Activated CD4-positive, alpha-beta T cell treated with anti-CD3 and anti-CD28 coated beads, Interleukin-2, amount 50 U/mL, for 24 hours (primary cell): ENCODE measurements around the gene RASSF10.

ENCODE experiments used
- DNase-seq, 2 donors: peaks; one replicate each; pipeline ENCODE4 v3.0.0-alpha.2; 2020; ENCODE audit warnings: low read depth in 1 of 2, low spot score in 1 of 2

Gene RASSF10

DNA sequence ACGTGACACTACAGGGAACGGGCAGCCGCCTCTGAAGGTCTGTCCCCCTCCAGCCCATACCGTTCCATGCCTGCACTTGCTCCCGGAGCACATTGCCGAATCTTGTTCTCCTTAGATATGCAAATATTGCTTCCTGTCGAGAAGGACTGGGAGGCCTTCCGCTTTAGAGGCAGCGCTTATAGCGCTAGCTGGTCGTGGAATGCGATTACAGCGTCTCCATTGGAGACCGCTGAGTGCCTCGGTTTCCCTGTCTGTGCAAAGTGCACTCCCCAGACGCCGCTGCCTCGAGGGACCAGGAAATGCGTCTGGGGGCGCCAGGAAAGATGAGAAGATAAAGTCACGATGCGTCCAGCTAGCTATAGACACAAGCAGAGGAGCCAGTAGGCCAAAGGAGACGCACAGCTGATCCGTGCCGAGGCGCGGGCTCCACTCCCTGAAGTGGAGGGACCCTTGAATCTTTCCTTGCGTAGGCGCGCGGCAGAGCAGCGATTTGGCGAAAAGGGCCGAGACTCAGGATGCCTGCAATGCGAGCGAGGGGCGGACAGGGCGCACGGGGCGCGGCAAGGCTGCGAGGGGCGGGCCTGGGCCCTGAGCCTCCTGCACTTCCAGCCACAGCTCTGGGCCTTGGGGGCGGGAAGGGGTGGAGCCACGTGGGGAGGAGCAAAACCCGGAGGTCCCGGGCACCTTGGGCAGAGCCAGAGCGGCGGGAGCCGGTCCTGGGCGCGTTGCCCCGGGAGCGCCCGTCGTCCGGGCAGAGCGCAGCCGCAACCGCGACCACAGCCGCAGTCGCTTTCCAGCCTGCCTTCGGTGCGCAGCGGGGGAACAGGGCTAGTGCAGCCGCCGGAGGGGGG lies at the start of gene RASSF10:
RASSF10 (plus strand) TSS at position 692 of the 851 bp plus-strand sequence. CDS start 261 bp downstream, outside the sequence.
- no peak for DNase-seq

- DNase-seq = no peak
Measured at GRCh38 chr11:12961615-12962014, 47.5 kb upstream of the RASSF10 start.

DNA sequence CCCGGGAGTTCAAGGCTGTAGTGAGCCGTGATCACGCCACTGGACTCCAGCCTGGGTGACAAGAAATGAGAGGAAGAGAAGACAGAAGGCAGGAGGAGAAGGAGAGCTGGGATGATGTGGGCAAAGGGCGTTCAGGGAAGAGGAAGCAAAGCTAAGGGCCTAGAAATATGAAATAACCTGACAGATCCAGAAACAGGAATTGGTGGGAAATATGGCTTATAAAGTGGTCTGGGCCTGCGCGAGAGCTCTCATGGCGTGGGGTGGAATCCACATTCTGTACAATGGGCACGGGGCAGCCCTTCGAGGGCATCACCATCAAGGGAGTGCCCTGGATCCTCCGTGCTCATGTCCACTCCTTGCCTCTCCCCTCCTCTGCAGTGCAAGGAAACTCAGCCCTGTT lies 46.8 kb upstream of the RASSF10 start:
- DNase-seq = no peak

DNA sequence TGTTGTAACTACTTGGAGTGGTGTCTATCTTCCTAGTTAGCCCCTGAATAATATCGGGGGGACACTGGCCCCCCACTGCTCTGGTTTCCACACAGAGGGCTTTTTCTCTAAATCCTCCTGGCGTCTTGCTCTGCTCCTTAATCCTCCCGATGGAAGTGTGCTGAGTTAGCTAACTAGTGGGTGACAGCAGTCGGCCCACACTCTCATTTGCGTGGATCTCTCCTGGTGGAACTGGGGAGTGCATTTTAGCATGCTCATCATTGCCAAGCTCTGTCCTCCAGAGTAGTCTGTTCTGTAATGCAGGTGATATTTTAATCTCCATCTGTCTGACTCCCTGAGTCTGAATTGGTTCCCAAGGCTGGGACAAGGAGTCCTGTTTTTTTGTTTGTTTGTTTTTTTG lies 46.1 kb upstream of the RASSF10 start:
- no peak for DNase-seq

DNA sequence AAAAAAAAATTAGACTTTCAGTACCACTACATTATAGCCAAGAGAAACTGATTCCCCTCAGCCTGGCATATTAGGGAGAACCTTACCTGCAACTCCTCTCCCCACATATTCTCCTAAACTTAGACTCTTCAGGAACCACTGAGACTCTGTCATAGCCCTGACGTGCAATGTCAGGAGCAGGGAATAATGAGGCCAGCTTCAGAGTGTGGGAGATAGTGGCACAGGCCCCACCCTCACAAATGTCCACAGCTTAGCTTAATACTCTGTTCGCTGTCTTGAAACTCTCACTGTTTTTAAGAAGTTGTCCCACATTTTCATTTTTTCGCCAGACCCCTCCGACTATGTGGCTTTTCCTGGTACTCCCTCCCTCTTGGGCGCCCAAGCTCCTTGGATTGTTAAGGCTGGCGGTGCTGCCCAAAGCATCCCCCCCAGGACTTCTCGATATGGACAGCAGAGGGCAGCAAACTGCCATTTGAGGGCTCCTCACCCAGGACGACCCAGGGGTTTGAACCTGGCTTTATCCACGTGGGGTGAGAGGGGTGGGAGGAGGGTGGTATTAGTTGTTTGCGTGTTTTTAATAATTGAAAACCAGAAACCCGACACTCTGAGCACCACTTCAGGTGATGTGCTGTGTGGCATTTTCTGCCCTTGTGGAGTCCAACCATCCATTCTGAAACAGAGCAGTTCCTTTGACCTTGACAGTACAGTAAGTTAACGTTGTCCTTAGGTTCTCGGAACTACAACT lies 45.2 kb upstream of the RASSF10 start:
- DNase-seq = peak; percentile 32 to 48

GRCh38 chr11:12964650-12965049 lies 44.5 kb upstream of the RASSF10 start:
- DNase-seq = no peak

DNA sequence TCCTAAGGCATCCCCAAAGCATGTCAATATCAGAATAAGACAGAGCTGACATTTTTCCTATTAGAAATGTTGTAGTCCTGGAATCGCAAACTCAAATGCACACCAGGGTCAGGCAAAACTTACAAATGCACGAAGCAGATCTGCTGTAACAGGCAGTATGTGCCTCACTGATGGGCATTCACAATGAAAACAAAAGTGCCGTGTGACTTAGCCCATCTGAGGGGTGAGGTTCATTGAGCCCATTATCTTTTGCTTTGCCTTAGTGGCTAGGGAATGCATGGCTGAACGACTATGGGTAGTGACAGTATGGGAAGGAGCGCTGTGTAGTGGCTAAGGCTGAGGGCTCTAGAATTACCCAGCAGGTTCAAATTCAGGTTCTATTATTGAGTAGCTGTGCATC lies 43.1 kb upstream of the RASSF10 start:
- no peak for DNase-seq

DNA sequence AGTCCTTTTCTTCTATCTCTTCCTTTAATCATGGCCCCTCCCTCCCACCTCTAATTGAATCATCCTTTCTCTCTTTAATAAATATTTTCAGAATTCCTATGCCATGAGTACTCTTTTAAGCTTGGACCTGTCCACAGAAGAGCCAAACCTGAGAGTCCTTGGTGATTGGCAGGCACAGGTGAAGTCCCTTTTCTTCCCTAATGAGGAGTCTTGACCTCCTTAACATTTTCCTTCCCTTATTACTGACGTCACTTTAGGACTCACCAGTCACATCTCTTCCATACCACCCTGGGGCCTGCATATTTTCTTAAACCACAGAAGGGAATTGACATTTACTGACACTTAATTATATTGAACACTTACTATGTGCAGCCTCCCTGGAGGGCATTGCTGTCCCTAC lies 41.0 kb upstream of the RASSF10 start:
- no peak for DNase-seq

- DNase-seq = no peak
Measured at GRCh38 chr11:12968826-12969225, 40.3 kb upstream of the RASSF10 start.

GRCh38 chr11:12971955-12972354 lies 37.2 kb upstream of the RASSF10 start:
- no peak for DNase-seq

DNA sequence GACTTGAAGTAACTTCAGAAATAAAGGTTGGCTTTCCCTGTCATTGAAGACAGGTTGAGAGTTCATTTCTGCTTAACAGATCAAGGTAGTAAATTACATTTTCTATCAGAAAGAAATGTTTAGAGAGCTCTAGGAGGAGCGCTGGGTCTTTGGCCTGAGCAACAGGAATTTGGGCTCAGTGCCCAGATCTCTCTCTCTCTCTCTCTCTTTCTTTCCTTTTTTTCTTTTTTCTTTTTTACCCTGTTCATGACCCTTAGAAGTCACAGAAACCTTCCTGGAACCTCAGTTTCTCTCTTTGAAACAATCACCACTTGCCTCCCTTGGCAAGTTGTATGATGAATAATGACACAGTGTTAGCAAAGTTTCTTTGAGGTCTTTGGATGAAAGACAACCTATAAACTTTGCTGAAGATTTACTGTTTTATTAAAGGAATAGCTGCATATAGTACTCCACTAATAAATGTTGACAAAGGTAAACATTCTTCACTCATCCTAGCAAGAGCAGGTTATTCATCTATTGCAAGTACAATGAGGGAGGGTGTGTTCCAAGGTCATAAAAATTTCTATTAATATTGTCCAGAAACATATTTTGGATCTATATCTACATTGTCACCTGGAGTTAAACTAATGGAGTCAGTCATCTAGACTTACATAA lies 35.5 kb upstream of the RASSF10 start:
- no peak for DNase-seq

GRCh38 chr11:12975195-12975594 lies 33.9 kb upstream of the RASSF10 start:
- no peak for DNase-seq

DNA sequence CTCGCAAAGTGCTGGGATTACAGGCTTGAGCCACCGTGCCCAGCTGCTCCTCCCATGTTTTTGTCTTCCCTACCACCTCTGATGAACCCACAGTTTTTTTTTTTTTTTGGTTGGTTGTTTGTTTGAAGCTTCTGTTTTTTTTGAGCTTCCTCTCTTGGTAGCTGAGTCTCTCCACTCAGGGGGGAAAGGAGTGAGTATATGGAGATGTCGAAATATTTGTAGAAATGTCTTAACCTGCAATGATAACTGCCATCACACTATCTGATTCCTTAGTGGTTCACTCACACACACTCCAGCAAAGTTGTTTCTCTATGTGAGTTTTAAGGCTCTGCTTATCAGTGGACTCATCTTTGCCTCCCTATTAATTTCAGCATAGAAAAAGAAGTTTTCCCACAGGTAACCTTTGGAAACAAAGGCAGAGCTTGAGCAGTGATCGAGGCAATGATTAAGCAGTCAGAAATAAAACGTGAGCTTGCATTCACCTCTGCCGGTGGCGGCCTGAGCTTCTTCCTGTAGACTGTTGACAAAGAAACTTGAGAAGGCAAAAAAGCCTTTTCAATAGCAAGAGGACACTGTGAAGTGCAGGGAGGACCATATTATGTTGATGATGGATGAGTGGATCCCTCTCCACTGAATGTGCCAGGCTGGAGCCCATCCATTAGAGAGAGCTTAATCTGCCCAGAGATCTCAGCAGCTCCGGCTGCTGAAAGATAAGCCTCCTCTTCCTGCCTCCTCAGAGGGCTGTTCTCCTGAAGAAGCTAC lies 29.0 kb upstream of the RASSF10 start:
- DNase-seq = no peak

DNA sequence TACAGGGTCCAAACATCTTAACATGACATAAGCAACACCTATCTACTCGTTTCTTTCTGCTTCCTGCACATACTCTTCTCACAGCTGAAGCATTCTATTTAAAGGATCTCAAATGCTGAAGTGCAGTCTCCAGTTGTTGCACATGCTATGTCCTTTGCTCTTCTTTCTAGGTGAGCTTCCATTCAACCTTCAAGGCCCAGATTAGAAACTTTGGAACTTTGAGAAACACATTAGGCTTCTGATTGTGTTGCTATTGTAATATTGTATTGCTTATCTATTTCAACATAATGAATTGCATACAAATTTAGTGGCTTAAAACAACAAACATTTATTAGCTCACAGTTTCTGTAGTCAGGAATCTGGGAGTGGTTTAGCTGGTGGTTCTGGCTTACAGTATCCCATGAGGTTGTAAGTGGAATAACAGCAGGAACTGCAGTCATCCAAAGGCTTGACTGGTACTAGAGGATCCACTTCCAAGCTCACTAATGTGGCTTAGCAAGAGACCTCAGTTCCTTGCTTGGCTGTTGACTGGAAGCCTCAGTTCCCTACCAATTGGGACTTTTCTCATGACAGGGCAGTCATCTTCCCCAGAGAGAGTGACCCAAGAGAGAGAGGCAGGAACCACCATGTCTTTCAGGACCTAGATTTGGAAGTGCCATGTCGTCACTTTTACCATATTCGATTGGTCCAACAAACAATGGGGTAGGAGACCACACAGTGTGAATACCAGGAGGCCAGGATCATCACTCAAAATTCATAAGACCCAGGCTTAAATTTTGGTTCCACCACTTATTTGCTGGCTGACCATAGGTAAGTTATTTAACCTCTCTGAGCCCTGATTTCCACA lies 27.2 kb upstream of the RASSF10 start:
- DNase-seq = no peak

GRCh38 chr11:12983336-12983735 lies 25.8 kb upstream of the RASSF10 start:
- no peak for DNase-seq

GRCh38 chr11:12986194-12986898 lies 22.8 kb upstream of the RASSF10 start:
- no peak for DNase-seq

DNA sequence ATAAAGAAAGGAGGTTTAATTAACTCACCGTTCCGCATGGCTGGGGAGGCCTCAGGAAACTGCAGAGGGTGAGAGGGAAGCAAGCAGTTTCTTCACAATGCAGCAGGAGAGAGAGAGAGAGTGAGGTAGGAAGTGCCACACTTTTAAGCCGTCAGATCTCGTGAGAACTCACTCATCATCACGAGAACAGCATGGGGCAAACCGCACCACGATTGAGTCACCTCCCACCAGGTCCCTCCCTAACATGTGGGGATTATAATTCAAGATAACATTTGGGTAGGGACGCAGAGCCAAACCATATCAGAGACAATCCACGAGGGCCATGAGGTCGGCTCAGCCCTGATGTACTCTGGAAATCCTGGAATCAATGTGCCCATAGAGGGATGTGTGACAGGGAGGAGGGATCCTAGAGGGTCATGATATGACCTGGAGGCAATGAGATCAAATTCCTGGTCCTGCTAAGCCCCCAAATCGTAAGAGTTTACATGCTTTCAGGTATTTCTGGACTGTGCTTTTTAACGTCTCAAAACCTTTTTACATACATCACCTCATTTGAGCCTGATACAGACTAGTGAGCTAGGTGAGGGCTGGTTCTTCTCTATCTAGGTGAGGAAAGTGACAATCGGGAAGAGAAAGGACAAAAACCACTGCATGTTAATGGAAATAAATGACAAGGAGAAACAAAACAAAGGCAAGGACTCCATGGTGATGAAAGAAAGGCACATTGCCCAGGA lies 19.5 kb upstream of the RASSF10 start:
- DNase-seq = no peak

- no peak for DNase-seq
Measured at GRCh38 chr11:12990162-12990480, 19.0 kb upstream of the RASSF10 start.

DNA sequence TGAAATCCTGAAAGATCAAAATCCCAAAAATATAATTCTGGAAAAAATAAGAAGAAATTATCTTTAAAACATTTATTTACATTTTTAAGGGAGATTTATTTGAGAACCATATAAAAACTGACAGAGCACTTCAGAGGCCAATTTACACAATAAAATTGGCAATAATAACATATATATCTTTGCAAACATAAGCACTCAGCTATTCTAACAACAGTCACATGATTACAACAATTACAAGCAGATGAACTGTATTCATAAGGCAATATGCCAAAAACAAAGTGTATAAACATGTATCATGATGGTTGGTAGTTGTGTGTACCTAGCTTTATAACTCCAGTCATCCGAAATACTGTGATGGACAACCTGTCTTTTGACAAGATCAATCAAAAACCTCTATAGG lies 17.7 kb upstream of the RASSF10 start:
- DNase-seq = no peak
